ENCODE data around the gene ADAM15.

ADAM15 gene

DNA sequence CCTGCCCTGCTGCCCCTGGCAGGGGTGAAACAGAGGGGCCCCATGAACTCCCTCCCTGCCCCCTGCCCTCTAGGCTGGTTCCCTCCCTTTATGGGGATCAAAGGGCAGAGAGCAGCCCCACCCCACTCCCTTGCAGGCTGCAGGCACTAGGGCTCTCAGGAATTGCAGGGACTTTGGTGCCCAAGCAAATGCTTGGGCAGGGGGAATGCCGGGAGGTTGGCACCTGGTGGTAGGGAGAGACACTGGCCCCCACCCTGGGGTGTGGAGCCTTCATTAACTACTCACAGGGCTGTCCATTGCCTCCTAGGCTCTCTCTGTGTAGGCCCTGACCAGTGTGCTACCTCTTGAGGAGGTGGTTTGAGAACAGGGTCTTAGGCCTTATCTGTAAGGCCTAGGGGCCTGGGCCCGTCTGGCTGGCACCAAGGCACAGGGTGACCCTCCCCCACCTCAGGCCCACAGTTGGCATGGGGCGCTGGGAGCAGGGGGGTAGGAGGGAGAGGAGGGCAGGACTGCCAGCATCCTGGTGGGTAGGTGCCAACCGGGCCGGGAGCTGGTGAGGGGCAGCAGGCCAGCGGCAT lies 43.8 kb upstream of the ADAM15 start:
- Histone ChIP-seq H3K9me3 (ENCODE audit: insufficient read depth, low read length) (no peaks in the 10 kb centered on the region), H3K9me2 (replicated peaks; ENCODE audit: insufficient read depth, low read length) (no peaks in the 10 kb centered on the region), H3K9ac (ENCODE audit: low read length) (no peak overlapping the region), H3K4me3 (ENCODE audit: insufficient read depth, low read length, poor library complexity, severe bottlenecking) (no peak overlapping the region), H3K36me3 (ENCODE audit: low read length) (no peaks in the 10 kb centered on the region), H2AFZ (ENCODE audit: low read depth, low read length, severe bottlenecking) (no peak overlapping the region), H3K27ac (ENCODE audit: low read depth, low read length) (no peak overlapping the region), H3K79me2 (ENCODE audit: insufficient read depth, low read length) (no peaks in the 10 kb centered on the region), H4K20me1 (ENCODE audit: low read depth, low read length) (no peaks in the 10 kb centered on the region), H3F3A (ENCODE audit: insufficient read depth) (no peaks in the 10 kb centered on the region), H3K4me2 (ENCODE audit: low read depth, low read length, poor library complexity, severe bottlenecking) (no peak overlapping the region), H3K27me3 (ENCODE audit: low read length) (no peaks in the 10 kb centered on the region)
- TF ChIP-seq, protein P1, sequence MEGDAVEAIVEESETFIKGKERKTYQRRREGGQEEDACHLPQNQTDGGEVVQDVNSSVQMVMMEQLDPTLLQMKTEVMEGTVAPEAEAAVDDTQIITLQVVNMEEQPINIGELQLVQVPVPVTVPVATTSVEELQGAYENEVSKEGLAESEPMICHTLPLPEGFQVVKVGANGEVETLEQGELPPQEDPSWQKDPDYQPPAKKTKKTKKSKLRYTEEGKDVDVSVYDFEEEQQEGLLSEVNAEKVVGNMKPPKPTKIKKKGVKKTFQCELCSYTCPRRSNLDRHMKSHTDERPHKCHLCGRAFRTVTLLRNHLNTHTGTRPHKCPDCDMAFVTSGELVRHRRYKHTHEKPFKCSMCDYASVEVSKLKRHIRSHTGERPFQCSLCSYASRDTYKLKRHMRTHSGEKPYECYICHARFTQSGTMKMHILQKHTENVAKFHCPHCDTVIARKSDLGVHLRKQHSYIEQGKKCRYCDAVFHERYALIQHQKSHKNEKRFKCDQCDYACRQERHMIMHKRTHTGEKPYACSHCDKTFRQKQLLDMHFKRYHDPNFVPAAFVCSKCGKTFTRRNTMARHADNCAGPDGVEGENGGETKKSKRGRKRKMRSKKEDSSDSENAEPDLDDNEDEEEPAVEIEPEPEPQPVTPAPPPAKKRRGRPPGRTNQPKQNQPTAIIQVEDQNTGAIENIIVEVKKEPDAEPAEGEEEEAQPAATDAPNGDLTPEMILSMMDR (IDR thresholded peaks at IDR 0.05; ENCODE audit: insufficient read depth, low read length, poor library complexity, severe bottlenecking) = no peak
- TF ChIP-seq EZH2phosphoT487 (conservative IDR thresholded peaks at IDR 0.05; ENCODE audit: low read length) = no peak

GRCh38 chr1:155008015-155008941 lies 42.8 kb upstream of the ADAM15 start:
- no peak overlapping the region for H3K9ac ChIP-seq (ENCODE audit: low read length)
- H3K27me3 ChIP-seq (ENCODE audit: low read length) = no peaks in the 10 kb centered on the region
- no peak overlapping the region for H2AFZ ChIP-seq (ENCODE audit: low read depth, low read length, severe bottlenecking)
- no peaks in the 10 kb centered on the region for H4K20me1 ChIP-seq (ENCODE audit: low read depth, low read length)
- H3K9me3 ChIP-seq (ENCODE audit: insufficient read depth, low read length) = no peaks in the 10 kb centered on the region
- H3K4me2 ChIP-seq (ENCODE audit: low read depth, low read length, poor library complexity, severe bottlenecking) = no peak overlapping the region
- no peaks in the 10 kb centered on the region for H3K36me3 ChIP-seq (ENCODE audit: low read length)
- no peak overlapping the region for H3K4me3 ChIP-seq (ENCODE audit: insufficient read depth, low read length, poor library complexity, severe bottlenecking)
- TF ChIP-seq, protein P1 (IDR thresholded peaks at IDR 0.05; ENCODE audit: insufficient read depth, low read length, poor library complexity, severe bottlenecking) = no peak
- TF ChIP-seq EZH2phosphoT487 (conservative IDR thresholded peaks at IDR 0.05; ENCODE audit: low read length) = no peak
- no peak overlapping the region for H3K27ac ChIP-seq (ENCODE audit: low read depth, low read length)
- no peaks in the 10 kb centered on the region for H3K9me2 ChIP-seq (replicated peaks; ENCODE audit: insufficient read depth, low read length)
- no peaks in the 10 kb centered on the region for H3F3A ChIP-seq (ENCODE audit: insufficient read depth)
- H3K79me2 ChIP-seq (ENCODE audit: insufficient read depth, low read length) = no peaks in the 10 kb centered on the region

DNA sequence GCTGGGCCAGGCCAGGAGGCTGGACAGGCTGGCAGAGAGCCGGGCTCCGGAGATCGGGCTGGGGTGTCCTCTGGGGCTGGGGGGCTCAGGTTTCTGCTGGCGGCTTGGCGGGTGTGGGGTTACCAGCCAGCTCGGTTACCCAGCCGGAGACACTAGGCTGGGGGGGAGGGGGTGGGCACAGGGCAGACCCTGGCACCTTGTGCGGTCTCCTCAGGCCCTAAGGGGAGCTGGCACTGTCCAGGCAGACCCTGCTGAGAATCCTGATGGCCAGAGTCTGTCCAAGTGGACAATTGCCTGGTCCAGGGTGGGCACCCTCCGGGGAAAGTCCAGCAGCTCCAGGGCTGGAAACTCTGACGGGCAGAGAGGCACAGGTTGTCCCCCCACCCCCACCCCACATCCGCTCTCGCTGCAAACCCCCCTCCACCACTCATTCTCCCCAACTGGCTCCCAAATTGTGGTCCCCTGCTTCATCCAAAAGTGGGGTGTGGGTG lies 41.9 kb upstream of the ADAM15 start:
- H3K79me2 ChIP-seq (ENCODE audit: insufficient read depth, low read length) = no peaks in the 10 kb centered on the region

More for the DNA sequence above, 41.9 kb upstream of the ADAM15 start:
- TF ChIP-seq EZH2phosphoT487 (conservative IDR thresholded peaks at IDR 0.05; ENCODE audit: low read length) = no peak
- TF ChIP-seq, protein P1 (IDR thresholded peaks at IDR 0.05; ENCODE audit: insufficient read depth, low read length, poor library complexity, severe bottlenecking) = no peak
- Histone ChIP-seq H3K9me2 (replicated peaks; ENCODE audit: insufficient read depth, low read length) (no peaks in the 10 kb centered on the region), H4K20me1 (ENCODE audit: low read depth, low read length) (no peaks in the 10 kb centered on the region), H3K9me3 (ENCODE audit: insufficient read depth, low read length) (no peaks in the 10 kb centered on the region), H3K4me3 (ENCODE audit: insufficient read depth, low read length, poor library complexity, severe bottlenecking) (no peak overlapping the region), H3F3A (ENCODE audit: insufficient read depth) (no peaks in the 10 kb centered on the region), H3K27ac (ENCODE audit: low read depth, low read length) (no peak overlapping the region), H3K9ac (ENCODE audit: low read length) (no peak overlapping the region), H3K36me3 (ENCODE audit: low read length) (no peaks in the 10 kb centered on the region), H3K27me3 (ENCODE audit: low read length) (no peaks in the 10 kb centered on the region), H2AFZ (ENCODE audit: low read depth, low read length, severe bottlenecking) (no peak overlapping the region), H3K4me2 (ENCODE audit: low read depth, low read length, poor library complexity, severe bottlenecking) (no peak overlapping the region)
